ENCODE data around the gene CEND1. TPM values are rescaled to one million over a fixed set of nuclear protein-coding genes. Genes with fewer than 3 reads are reported as not detected.

CEND1 gene
- total RNA-seq (1 to 10 TPM; 1.0 to 2.1 TPM), polyA plus RNA-seq (ENCODE audit: insufficient read depth, low read depth, low replicate concordance) (0.50 TPM)
- long read RNA-seq, donor 1, partial matches to known transcripts = 0 of 1 reads
- long read RNA-seq, donor 1, other reads (novel, unspliced or antisense) = 0 of 1 reads
- long read RNA-seq, donor 2 = 0 reads

- no peak for DNase-seq
- Histone ChIP-seq H3K27me3 (no peaks in the 10 kb centered on the region), H3K9me3 (no peaks in the 10 kb centered on the region), H3K36me3 (ENCODE audit: low read depth, missing control alignments) (no peaks in the 10 kb centered on the region), H3K27ac (no peak within 1 kb of the TSS), H3K4me3 (no peak within 1 kb of the TSS), H3K4me1 (peaks cover 5% of the 10 kb centered on the region)
- intact Hi-C loops (cut with DNase I; ENCODE audit: low total_unique reads) = no loop called here
- no peak for TF ChIP-seq CTCF (IDR thresholded peaks at IDR 0.05)
- no peak for TF ChIP-seq POLR2A (IDR thresholded peaks at IDR 0.05)
- WGBS, 2 donors = 4% methylated on average over 34 of the region's 44 CpGs; no CpG with 5 or more reads in 1 of the 2 donors
These were observed at the start of gene CEND1 for GRCh38 chr11:789943-790342. Gene CEND1, minus strand, starts transcription at chr11:790090. Its CDS starts 1,514 bp downstream, at chr11:788576.

- 96 to 100% methylated on average over 2 to 5 of the region's 5 CpGs for WGBS, 2 donors
- Histone ChIP-seq H3K4me1 (peaks cover 30% of the 10 kb centered on the region), H3K27me3 (no peaks in the 10 kb centered on the region), H3K9me3 (no peaks in the 10 kb centered on the region), H3K27ac (no peak overlapping the region), H3K36me3 (ENCODE audit: low read depth, missing control alignments) (no peaks in the 10 kb centered on the region), H3K4me3 (no peak overlapping the region)
- no peak for TF ChIP-seq CTCF (IDR thresholded peaks at IDR 0.05)
- no peak for TF ChIP-seq POLR2A (IDR thresholded peaks at IDR 0.05)
- intact Hi-C loops (cut with DNase I; ENCODE audit: low total_unique reads) = no loop called here
- no peak for DNase-seq
These were observed 49.4 kb upstream of the CEND1 start for GRCh38 chr11:839280-839623.

- intact Hi-C loops (cut with DNase I; ENCODE audit: low total_unique reads) = no loop called here
- Histone ChIP-seq H3K9me3 (no peaks in the 10 kb centered on the region), H3K27ac (no peak overlapping the region), H3K4me1 (peaks cover 30% of the 10 kb centered on the region), H3K36me3 (ENCODE audit: low read depth, missing control alignments) (no peaks in the 10 kb centered on the region), H3K4me3 (no peak overlapping the region), H3K27me3 (no peaks in the 10 kb centered on the region)
- TF ChIP-seq POLR2A (IDR thresholded peaks at IDR 0.05) (no peak), CTCF (IDR thresholded peaks at IDR 0.05) (no peak)
- no peak for DNase-seq
- 66 to 67% methylated on average over 9 to 17 of the region's 17 CpGs for WGBS, 2 donors
These were observed 48.8 kb upstream of the CEND1 start for GRCh38 chr11:838441-839279.

GRCh38 chr11:837990-838307 lies 48.1 kb upstream of the CEND1 start:
- Histone ChIP-seq H3K36me3 (ENCODE audit: low read depth, missing control alignments) (no peaks in the 10 kb centered on the region), H3K27me3 (no peaks in the 10 kb centered on the region), H3K4me1 (peaks cover 29% of the 10 kb centered on the region), H3K9me3 (no peaks in the 10 kb centered on the region), H3K27ac (no peak overlapping the region), H3K4me3 (no peak overlapping the region)
- intact Hi-C loops (cut with DNase I; ENCODE audit: low total_unique reads) = no loop called here
- 88% methylated on average over 7 of the region's 8 CpGs; no CpG with 5 or more reads in 1 of the 2 donors for WGBS, 2 donors
- no peak for DNase-seq
- TF ChIP-seq CTCF (IDR thresholded peaks at IDR 0.05) (no peak), POLR2A (IDR thresholded peaks at IDR 0.05) (no peak)

Measured in testis (tissue), 5 donors.